Hematopoietic multipotent progenitor cell treated with erythropoietin and hydrocortisone succinate and interleukin-3 and kit ligand, for 4 days (in vitro differentiated cells): ENCODE measurements around the gene CLRN2.
"Not testable (repeated sequence)": the region's sequence is repeated elsewhere in the genome, so short reads cannot be mapped to it uniquely, and the experiment has no call there.

ENCODE experiments used
- DNase-seq: peaks from one replicate; pipeline ENCODE4 v3.0.0-alpha.2; 2015

Gene CLRN2

DNA sequence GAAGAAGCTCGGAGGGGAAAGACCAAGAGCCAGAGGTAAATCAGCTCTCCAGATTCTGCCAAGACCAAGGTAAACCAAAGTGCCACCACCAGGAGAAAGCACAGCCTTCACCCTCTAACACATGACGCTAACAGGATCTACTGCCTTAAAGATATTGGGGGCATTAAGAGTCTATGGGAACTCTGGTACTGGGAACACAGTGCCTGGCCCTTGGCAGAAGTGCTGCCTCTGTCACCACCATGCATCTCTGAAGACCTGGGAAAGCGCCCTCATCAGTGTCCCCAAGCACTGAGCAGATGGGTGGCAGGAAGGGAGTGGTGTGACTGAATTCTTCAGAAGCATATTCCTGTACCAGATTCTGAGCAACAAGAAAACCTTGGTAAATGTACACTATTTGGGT is 4.4 kb upstream of the CLRN2 start:
- DNase-seq: peak; percentile 14

GRCh38 chr4:17511051-17511450 is 3.9 kb upstream of the CLRN2 start:
- peak; percentile 7 for DNase-seq

DNA sequence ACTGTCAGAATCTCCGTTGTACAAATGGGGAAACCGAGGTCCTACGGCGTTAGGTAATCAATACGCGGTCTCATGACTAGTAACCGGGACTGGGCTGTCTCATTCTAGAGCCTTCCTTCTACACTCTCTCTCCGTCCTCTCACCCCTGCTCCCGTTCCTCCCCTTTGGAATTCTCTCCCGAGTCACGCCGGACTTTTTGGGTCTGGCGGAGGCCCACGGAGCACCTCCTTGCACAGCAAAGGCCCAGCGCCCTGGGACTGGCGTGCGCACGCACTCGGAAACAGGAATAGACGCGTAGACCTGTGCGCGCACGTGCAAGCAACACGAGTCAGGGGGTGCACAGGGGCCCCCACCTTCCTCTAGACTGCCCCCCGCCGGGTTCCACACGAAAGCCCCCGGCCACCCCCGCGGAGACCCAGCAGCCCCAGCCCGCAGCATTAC is 3.4 kb upstream of the CLRN2 start:
- peak; percentile 83 for DNase-seq

GRCh38 chr4:17511950-17512795 is 2.8 kb upstream of the CLRN2 start, which contains the start of gene QDPR:
Gene QDPR (minus strand): TSS chr4:17512090. CDS start chr4:17512054, 36 bp downstream.
- DNase-seq: peak; percentile 95

GRCh38 chr4:17512973-17513665 is 1.8 kb upstream of the CLRN2 start:
- no peak for DNase-seq

DNA sequence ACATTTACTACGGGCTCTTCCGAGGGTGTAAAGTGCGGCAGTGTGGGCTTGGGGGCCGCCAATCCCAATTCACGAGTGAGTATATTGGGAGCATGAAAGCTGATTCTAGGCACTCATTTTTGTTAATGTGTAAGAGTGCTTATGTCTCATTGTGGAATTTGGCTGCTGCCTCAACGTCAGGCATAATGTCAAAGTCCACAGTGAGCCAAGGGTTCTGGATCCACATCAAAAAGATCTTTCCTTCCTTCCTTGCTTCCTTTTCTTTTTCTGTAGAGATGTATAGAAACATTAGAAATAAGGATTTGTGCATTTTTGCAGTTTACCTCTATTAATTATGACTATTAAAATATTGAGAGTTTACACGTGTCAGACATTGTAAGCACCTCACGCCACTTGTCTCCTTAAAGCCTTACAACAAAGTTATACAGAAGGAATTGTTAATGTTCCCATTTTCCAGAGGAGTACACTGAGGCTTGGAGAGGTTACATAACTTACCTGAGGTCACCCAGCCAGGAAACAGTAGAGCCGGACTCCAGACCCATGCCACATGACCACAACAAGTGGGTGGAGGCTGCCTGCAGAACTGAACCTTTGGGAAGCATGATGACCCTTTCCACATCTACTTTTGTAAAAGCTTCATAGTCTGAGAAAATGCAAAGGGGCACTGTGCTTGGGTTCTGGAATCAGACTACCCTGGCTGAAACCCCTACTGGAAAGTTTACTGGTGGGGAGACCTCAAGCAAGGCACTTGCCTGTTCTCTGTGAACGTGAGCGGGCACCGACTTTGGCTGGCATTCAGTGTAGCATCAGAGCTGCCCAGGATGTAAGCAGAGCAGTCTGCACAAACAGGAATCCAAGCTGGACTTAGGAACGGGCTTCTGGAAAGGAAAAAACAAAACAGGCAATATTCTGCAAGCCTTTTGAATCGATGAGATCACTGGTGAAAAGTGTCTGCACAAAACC is 761 bp downstream of the CLRN2 start:
- no peak for DNase-seq

- no peak for DNase-seq
These were observed 2.0 kb downstream of the CLRN2 start for GRCh38 chr4:17516980-17517379.

DNA sequence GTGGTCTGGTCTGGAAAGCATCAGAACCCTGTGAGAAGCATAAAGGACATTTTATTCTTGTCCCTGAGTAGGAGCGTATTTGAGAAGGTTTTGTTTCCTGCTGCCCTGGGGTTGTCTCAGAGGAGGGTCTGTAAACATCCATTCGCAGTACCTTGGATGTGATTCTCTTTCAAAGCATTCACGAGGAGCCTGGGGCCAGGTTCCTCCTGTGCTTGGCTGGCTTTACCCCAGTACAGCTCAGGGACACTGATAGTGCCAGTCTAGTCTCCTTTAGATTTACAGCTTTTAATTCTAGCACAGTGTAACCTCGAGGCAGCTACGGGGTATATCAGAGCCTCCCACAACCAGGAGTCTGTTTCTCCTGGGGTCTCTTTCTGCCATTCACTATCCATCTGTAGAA is 2.7 kb downstream of the CLRN2 start:
- no peak for DNase-seq

DNA sequence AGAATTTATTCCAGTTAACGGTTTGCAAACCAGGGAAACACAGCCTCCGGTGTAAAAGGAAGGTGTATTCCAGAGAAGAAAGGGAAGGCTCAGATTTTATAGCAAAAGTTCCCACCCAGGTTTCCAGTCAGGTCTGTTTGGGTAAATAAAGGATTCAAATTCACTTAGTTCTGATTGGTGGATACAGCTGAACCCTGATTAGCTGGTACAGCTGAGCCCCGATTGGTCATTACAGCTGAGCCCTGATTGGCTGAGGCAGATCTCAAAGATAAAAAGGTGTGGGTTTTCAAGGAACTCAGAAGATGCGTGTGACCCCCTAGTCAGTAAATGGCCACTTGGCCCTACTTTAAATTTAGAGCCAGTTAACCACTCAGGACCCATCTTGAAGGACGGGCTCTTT is 6.6 kb downstream of the CLRN2 start:
- no peak for DNase-seq

GRCh38 chr4:17523662-17524061 is 8.7 kb downstream of the CLRN2 start:
- peak; percentile 31 for DNase-seq

DNA sequence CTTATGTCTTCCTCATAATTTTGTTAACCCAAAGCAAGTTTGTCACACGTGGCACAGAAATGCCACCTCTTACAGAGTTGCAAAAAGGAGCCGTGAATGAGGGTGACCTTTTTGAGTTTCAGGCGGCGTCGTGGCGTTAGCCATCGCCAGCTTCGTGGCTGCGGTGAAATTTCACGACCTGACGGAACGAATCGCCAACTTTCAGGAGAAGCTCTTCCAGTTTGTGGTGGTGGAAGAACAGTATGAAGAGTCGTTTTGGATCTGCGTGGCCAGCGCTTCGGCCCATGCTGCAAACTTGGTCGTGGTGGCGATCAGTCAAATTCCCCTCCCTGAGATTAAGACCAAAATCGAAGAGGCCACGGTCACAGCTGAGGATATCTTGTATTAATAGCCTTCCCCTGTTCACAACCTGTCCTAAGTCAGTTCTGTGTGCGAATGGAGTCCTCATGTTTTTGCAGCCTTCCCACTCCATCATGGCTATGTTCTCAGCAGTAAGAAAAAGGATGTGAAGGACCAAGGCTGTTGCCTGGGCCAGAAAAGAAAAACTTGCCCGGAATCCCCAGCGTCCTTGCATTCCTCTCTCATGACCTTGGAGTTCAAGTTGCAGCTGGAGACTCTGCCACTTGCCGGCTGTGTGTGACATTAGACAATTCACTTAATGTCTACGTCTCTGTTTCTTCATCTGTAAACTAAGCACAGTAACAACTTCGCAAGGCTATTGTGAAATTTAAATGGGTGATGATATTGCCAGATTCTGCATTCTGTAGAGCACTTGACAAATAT is 11.9 kb downstream of the CLRN2 start:
- DNase-seq: no peak

- DNase-seq: no peak
These were observed 13.7 kb downstream of the CLRN2 start for GRCh38 chr4:17528551-17529165.

GRCh38 chr4:17531538-17532285 is 16.7 kb downstream of the CLRN2 start:
- no peak for DNase-seq

GRCh38 chr4:17534705-17535104 is 19.7 kb downstream of the CLRN2 start:
- DNase-seq: no peak

DNA sequence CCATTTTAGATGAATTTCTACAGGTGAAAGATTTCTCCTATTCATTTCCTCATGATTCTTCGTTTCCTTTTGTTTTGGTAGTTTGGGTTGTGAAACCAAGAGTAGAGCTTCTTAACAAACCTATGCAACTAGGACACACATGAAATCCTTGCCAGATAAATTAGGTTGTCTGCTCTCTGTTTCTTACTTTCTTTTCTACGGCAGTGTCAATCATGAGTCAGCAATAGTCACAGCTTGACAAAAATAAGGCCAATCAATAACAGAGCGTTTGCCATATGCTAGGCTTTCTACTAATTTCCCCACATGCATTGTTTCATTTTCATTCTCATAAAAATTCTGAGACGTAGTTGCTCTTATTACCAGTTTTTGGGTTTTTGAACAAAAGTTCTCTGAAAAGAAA is 20.3 kb downstream of the CLRN2 start:
- DNase-seq: no peak

- DNase-seq: no peak
These were observed 20.9 kb downstream of the CLRN2 start for GRCh38 chr4:17535906-17536305.

GRCh38 chr4:17537060-17537459 is 22.1 kb downstream of the CLRN2 start:
- not testable (repeated sequence) for DNase-seq

GRCh38 chr4:17544205-17544604 is 29.2 kb downstream of the CLRN2 start:
- no peak for DNase-seq

DNA sequence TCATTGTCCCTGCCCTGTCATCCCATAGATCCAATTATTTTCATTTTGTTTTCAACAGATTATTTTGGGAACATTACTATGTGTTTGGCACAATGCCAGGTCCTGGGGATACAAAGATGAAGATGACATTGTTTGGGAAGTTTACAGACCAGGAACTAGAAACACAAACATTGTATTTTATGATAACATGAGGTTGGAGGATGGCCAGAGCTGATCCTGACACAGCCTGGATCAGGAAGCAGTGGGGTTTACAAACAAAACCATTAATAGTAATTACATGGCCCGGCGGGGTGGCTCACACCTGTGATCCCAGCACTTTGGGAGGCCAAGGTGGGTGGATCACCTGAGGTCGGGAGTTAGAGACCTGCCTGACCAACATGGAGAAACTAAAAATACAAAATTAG is 29.9 kb downstream of the CLRN2 start:
- no peak for DNase-seq

GRCh38 chr4:17545374-17546140 is 30.6 kb downstream of the CLRN2 start:
- DNase-seq: no peak
